ENCODE data around the gene TBCD. TPM values are rescaled to one million over a fixed set of nuclear protein-coding genes. Genes with fewer than 3 reads are reported as not detected.
A peak's percentile ranks its signal among the peaks of the same experiment; 100 is the strongest.

Gene TBCD
- total RNA-seq, 1 donor from 2014 or later = 156 TPM

DNA sequence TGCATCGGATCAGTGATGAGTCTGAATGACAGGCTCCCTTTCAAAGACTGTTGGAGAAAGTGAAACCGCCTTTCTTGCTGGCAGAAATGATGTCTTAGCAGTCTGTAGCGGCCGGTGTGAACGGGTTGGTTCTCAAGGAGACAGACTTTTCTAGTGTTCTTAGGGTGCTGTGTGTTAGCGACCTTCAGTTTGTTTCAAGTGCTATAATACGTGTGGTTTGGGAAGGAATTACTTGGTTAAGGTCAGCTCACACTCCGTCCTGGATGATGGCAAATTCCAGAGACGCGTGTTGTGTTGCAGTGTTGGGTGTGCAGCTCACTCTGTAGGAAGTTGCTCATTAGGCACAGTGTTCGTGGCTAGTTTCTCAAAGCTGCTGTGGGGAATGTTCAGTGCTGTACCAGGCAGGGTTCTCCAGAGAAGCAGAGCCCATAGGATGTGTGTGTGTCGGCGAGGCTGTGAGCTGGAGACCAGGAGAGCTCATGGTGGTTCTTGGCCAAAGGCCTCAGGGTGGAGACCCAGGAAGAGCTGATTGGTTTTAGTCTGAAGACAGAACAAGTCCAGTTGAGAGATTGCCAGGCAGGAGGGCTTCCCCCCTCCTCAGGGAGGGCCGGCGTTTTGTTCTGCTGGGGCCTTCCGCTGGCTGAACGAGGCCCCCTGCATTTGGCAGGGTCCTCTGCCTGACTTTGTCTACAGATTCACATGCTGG, 50.4 kb downstream of the TBCD start:
- Histone ChIP-seq H3K27me3 (no peaks in the 10 kb centered on the region), H3K9me3 (no peaks in the 10 kb centered on the region), H3K27ac (no peak overlapping the region), H3K4me1 (no peaks in the 10 kb centered on the region), H3K4me3 (no peak overlapping the region), H3K36me3 (peaks cover 6 to 28% of the 10 kb centered on the region in 2 donors)
- intact Hi-C loops (cut with DNase I) = no loop called here
- no peak for DNase-seq (ENCODE audit: low spot score in 2 of 2)
- TF ChIP-seq, protein P1, sequence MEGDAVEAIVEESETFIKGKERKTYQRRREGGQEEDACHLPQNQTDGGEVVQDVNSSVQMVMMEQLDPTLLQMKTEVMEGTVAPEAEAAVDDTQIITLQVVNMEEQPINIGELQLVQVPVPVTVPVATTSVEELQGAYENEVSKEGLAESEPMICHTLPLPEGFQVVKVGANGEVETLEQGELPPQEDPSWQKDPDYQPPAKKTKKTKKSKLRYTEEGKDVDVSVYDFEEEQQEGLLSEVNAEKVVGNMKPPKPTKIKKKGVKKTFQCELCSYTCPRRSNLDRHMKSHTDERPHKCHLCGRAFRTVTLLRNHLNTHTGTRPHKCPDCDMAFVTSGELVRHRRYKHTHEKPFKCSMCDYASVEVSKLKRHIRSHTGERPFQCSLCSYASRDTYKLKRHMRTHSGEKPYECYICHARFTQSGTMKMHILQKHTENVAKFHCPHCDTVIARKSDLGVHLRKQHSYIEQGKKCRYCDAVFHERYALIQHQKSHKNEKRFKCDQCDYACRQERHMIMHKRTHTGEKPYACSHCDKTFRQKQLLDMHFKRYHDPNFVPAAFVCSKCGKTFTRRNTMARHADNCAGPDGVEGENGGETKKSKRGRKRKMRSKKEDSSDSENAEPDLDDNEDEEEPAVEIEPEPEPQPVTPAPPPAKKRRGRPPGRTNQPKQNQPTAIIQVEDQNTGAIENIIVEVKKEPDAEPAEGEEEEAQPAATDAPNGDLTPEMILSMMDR (IDR thresholded peaks at IDR 0.05) = no peak

DNA sequence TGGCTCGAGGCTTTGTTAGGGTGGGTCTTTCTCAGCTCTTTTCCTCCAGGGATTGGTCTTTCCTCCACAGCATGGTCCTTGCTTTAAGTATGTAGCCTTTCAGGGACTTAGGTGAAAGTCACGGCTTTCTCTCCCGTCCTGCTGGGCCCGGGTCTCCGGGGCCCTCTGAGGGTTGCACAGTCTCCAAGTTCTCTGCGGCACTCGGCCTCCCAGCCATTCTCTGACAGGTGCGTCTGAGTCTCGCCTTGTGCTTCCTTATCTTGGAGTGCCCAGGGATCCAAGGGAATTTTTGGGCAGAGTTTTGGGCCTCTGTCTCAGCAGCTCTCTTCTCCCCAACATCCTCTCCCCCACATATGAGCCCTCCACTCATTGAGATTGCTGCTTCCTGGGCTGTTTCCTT, 51.3 kb downstream of the TBCD start:
- H3K27ac ChIP-seq = no peak overlapping the region
- H3K9me3 ChIP-seq = no peaks in the 10 kb centered on the region

DNA sequence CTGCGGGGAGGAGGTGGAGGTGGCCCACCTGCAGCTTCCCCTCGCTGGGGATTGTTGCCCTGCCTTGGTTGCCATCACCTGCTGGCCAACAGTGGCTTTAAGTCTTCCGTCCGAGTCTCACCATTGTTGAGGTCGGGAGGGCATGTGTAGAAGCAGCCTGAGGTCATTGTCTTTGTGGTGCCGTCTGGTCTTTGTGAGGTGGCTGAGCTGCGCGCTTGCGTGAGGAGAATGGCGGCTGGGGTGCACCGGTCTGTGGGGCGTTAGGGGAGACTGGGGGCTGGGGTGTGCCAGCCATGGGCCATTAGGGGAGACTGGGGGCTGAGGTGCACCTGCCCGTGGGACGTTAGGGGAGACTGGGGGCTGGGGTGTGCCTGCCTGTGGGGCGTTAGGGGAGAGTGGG, 51.7 kb downstream of the TBCD start:
- intact Hi-C loops (cut with DNase I) = no loop called here
- Histone ChIP-seq H3K4me3 (no peak overlapping the region), H3K27me3 (no peaks in the 10 kb centered on the region), H3K36me3 (peaks cover 11 to 32% of the 10 kb centered on the region in 2 donors), H3K9me3 (no peaks in the 10 kb centered on the region), H3K27ac (no peak overlapping the region), H3K4me1 (no peaks in the 10 kb centered on the region)
- TF ChIP-seq, protein P1 (IDR thresholded peaks at IDR 0.05) = no peak
- DNase-seq (ENCODE audit: low spot score in 2 of 2) = no peak

More for the DNA sequence above, 51.3 kb downstream of the TBCD start:
- H3K4me1 ChIP-seq = no peaks in the 10 kb centered on the region
- intact Hi-C loops (cut with DNase I) = no loop called here
- H3K36me3 ChIP-seq = peaks cover 12 to 36% of the 10 kb centered on the region in 2 donors
- TF ChIP-seq, protein P1 (IDR thresholded peaks at IDR 0.05) = no peak
- no peak for DNase-seq (ENCODE audit: low spot score in 2 of 2)
- no peak overlapping the region for H3K4me3 ChIP-seq
- H3K27me3 ChIP-seq = no peaks in the 10 kb centered on the region

DNA sequence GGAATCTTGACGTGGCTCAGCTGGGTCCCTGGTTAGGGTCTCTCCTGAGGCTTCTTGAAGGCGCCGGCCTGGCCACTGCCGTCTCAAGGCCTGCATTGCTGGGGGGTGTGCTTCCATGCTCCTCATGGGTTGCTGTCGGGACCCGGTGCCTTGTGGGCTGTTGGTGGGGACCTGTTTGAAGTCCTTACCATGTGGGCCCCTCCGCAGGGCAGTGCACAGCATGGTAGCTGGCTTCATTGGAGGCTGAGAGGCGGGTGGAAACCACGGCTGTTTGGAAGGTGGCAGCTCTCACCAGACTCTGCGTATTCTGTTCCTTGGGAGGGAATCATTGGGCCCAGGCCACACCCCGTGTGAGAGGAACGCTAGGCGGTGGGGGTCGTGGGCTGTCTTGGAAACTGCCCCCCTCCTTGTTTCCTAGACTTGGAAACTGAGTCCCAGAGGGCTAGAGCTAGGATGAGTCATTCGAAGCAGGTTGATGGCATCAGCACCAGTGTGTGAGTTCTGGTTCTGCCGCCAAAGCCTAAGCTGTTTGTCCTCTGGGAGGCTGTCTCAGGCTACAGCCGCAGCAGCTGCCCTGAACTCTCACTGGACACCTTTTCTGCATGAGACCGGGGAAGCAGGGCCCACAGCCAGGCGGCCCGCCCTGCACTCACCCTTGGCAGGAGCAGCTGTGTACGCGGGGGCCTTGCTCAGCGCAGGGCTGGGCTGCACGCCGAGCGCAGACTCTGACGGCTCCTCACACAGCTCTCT, 52.8 kb downstream of the TBCD start:
- H3K27me3 ChIP-seq = no peaks in the 10 kb centered on the region
- TF ChIP-seq, protein P1 (IDR thresholded peaks at IDR 0.05) = no peak
- peak overlapping the region in 1 of 2 donors; percentile 22 for H3K27ac ChIP-seq
- H3K9me3 ChIP-seq = no peaks in the 10 kb centered on the region
- peak; percentile 19 to 83 for DNase-seq (ENCODE audit: low spot score in 2 of 2)
- H3K4me1 ChIP-seq = peaks cover 0 to 2% of the 10 kb centered on the region in 2 donors
- H3K36me3 ChIP-seq = peaks cover 6 to 25% of the 10 kb centered on the region in 2 donors
- H3K4me3 ChIP-seq = no peak overlapping the region
- intact Hi-C loops (cut with DNase I) = no loop called here

DNA sequence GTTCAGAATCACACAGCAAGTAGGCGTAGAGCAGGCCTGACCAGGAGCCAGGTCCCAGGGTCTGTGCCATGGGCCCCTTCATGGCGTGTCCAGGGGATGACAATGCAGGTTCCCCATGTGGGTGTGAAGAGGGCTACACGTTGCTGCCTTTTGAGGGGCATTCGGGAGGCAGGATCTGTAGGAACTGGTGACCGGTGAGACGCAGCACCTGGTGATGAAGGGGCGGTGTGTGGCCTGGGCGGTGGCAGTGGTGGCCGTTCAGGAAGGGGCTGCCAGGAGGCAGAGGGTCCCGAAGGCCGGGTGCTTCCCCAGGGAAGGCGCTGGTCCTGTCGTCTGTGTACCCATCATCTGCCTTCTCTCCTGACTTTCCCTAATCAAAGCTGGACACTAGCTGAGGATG, 53.4 kb downstream of the TBCD start:
- H3K27ac ChIP-seq = peak overlapping the region in 1 of 2 donors; percentile 22
- TF ChIP-seq, protein P1 (IDR thresholded peaks at IDR 0.05) = no peak
- DNase-seq (ENCODE audit: low spot score in 2 of 2) = no peak
- no peaks in the 10 kb centered on the region for H3K9me3 ChIP-seq
- H3K27me3 ChIP-seq = no peaks in the 10 kb centered on the region
- no peak overlapping the region for H3K4me3 ChIP-seq
- intact Hi-C loops (cut with DNase I) = no loop called here
- peaks cover 6 to 24% of the 10 kb centered on the region in 2 donors for H3K36me3 ChIP-seq
- peaks cover 0 to 6% of the 10 kb centered on the region in 2 donors for H3K4me1 ChIP-seq

Measured in ascending aorta (tissue), 2 donors.